ENCODE data around the gene VRK1.

Gene VRK1

GRCh38 chr14:96893966-96894622 is 96.9 kb downstream of the VRK1 start:
- DNase-seq = no peak

- no peak for DNase-seq
Observed at GRCh38 chr14:96894966-96895365, 97.8 kb downstream of the VRK1 start.

DNA sequence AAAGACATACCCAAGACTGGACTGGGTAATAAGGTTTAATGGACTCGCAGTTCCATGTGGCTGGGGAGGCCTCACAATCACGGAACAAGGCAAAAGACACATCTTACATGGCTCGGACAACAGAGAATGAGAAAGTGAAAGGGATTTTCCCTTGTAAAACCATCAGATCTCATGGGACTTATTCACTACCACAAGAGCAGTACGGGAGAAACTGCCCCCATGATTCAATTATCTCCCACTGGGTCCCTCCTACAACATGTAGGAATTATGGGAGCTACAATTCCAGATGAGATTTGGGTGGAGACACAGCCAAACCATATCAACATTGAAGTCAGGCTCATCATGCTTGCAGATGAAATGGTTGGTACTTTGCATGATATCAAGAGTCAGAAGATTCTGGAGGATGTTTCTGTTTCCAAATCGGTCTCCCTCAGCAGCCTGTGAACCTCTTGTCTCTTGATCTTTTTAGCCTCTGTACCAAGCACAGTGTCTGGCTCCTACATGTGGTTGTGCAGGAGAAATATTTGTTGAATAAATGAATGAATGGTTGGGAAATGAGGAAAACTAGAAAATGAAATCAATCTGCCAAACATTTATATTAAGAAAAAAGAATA is 98.6 kb downstream of the VRK1 start:
- no peak for DNase-seq

DNA sequence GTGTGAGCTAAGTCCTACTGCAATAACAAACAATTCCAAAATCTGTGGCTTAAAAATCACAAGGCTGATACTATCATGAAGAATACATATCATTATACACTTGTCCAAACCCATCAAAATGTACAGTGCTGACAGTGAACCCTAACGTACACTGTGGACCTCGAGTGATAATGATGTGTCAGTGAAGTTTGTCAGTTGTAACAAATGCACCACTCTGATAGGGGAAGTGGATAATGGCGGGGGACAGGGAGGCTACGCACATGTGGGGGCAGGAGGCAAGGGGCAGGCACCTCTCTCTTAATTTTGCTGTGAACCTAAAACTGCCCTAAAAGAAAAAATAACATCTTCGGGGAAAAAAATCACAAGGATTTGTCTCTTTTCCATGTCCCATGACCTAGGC is 100.0 kb downstream of the VRK1 start:
- DNase-seq = no peak

- DNase-seq = no peak
Observed at GRCh38 chr14:96901227-96901626, 104.0 kb downstream of the VRK1 start.

DNA sequence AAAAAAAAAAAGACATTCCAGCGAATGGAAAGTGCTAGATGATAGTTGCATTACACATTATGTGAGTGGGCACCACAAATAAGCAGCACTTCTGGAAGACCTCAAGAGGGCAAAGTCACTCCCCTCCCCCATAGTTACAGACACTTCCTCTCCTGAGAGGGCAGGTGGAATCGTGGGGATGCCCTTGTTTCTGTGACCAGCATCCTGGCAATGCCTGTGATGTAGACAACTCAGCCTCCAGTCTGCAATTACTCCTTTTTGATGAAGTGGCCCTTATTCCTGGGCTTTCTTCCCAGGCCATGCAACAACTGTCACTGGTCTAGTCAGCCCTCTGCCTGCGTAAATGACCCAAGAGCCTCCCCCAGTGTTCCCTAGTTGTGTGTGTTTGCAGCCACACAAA is 104.8 kb downstream of the VRK1 start:
- DNase-seq = no peak

- no peak for DNase-seq
Observed at GRCh38 chr14:96903444-96904023, 106.4 kb downstream of the VRK1 start.

DNA sequence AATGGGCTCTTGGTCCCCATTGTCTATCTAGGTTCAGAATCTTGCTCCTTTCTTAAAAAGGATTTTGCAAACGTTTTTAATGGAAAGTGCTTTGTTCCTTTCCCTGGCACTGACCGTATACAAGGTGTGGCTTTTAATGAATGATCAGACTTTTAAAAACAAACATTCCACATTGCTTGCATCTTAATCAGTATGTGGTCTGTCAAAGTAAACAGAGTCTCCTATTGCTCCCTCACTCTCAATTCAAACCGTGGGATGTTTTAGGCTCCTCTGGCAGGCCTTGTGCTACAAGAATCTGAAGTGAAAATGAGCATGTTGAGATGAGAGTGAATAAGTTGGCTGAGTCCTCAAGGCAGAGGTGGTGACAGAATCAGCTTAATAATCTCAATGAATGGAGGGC is 107.0 kb downstream of the VRK1 start:
- no peak for DNase-seq

- DNase-seq = no peak
Observed at GRCh38 chr14:96905065-96905464, 107.9 kb downstream of the VRK1 start.

- no peak for DNase-seq
Observed at GRCh38 chr14:96905825-96906224, 108.6 kb downstream of the VRK1 start.

- DNase-seq = no peak
Observed at GRCh38 chr14:96906434-96906833, 109.3 kb downstream of the VRK1 start.

DNA sequence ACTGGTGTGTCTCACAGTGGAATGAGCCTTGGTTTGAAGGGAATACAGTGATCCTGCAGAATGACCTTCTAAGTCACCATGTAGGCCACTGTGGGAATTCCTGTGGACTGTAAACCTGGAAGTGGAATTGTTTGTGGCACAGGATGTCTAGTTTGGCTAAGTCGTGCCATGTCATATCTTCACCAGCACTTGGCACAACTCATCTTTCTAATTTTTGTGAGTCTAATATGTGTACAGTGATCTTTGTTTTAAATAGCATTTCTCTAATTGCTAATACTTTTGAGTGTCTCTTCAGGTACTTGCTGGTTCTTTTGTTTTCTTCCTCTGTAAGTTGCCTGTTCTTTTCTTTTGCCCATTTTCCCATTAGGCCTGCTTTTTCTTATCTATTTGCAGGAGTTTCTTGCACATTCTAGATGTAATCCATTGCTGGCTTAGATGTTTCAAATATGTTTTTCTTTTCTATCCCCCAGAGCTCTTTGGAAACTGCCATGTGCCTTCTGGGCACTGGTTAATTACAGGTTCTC is 112.7 kb downstream of the VRK1 start:
- no peak for DNase-seq

DNA sequence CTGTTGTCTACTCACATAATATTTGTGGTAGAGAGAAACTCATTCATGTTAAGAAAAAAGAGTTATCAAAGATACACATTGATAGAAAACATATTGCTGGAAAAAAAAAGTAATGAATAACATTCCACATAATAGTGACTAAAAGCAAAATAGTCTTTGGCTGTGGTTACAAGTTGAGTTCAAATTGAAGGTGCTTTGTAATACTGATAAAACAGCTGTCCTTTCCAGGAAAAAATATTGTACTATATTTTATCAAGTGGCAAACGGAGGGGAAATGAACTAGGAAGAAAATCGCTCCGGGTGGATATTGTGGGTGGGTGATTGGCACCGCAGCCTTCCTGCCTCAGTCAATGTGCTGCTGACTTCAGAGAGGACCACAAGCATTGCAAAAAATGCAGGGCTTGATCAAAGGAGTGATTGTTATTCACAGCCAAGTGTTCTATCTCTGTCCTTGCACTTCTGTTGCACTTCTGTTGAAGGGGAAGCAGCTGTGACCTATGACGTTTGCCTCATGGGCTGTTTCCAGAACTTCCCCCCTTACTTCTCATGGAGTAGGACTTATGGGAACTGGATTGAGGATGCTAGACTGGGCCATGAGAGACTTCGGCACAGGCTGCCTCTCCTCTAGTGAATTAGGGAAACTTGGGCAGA is 114.4 kb downstream of the VRK1 start:
- DNase-seq = no peak

GRCh38 chr14:96914571-96915128 is 117.5 kb downstream of the VRK1 start:
- no peak for DNase-seq

DNA sequence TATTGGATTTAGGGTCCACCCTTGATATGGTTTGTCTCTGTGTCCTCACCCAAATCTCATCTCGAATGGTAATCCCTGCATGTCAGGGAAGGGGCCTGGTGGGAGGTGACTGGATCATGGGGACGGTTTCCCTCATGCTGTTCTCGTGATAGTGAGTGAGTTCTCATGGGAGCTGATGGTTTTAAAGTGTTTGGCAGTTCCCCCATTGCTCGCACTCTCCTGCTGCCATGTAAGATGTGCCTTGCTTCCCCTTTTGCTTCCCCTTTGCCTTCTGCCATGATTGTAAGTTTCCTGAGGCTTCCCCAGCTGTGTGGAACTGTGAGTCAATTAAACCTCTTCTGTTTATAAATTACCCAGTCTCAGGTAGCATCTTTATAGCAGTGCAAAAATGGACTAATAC is 118.3 kb downstream of the VRK1 start:
- DNase-seq = no peak

DNA sequence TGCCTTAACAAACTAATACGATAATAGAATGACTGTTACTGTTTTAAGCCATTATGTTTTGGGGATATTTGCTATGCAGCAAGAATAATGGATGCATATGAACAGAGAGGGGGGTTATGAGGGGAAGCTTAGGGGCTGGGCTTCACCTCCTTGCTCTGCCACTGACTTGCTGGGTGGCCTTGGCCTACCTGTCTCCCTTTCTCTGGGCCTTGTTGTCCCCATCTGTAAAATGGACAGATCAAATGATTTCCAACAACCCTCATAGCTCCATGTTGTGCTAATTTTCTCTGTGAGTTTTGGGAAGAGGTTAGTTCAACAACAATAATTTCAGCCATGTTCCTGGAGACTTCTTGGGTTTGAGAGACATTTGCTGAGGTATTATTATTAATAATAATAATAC is 119.6 kb downstream of the VRK1 start:
- no peak for DNase-seq

GRCh38 chr14:96917442-96917963 is 120.3 kb downstream of the VRK1 start:
- no peak for DNase-seq

GRCh38 chr14:96920023-96920422 is 122.8 kb downstream of the VRK1 start:
- DNase-seq = no peak

GRCh38 chr14:96920820-96921219 is 123.6 kb downstream of the VRK1 start:
- no peak for DNase-seq

GRCh38 chr14:96922986-96923385 is 125.8 kb downstream of the VRK1 start:
- no peak for DNase-seq

GRCh38 chr14:96925422-96925821 is 128.2 kb downstream of the VRK1 start:
- DNase-seq = no peak

DNA sequence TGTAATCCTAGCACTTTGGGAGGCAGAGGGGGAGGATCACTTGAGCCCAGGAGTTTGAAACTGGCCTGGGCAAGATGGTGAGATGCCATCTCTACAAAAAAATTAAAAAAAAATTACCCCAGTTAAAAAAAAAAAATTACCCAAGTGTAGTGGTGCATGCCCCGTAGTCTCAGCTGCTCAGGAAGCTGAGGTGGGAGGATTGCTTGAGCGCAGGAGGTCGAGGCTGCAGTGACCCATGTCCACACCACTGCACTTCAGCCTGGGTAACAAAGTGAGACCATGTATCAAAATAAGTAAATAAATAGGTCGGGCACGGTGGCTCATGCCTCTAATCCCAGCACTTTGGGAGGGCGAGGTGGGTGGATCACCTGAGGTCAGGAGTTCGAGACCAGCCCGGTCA is 128.8 kb downstream of the VRK1 start:
- DNase-seq = no peak

DNA sequence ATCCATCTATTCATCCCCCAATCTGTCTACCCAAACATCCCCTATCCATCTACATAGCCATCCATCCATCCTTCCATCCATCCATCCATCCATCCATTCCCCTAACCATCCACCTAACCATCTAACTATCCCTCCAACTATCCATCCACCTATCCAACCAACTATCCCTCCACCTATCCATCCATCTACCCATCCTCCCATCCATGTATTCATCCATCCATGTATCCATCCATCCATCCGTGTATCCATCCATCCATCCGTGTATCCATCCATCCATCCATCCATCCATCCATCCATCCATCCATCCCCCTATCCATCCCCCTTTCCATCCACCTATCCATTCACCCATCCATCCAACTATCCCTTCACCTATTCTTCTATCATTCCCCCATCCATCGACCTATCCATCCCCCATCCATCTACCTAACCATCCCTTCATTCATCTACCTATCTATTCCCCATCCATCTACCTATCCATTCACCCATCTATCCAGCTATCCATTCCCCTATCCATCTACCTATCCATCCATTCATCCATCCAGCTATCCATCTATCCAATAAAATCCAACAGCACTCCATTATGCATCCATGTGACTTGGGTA is 131.7 kb downstream of the VRK1 start:
- DNase-seq = no peak
